NCI-H345 treated with DMSO at 0.1 percent for 48 hours (cell line): Measurements from ENCODE around the gene ARHGDIG.
A peak's percentile ranks its signal among the peaks of the same experiment; 100 is the strongest.
"Not testable (repeated sequence)": the region's sequence is repeated elsewhere in the genome, so short reads cannot be mapped to it uniquely, and the experiment has no call there.

Experiments
- DNase-seq: peaks from one replicate; lab custom pipeline; 2025; ENCODE audit not compliant: unreplicated experiment; lab: John Stamatoyannopoulos, UW

Gene ARHGDIG

GRCh38 chr16:263182-263774, 17.1 kb upstream of the ARHGDIG start:
- DNase-seq: no peak

- DNase-seq: no peak
These were observed 16.4 kb upstream of the ARHGDIG start for GRCh38 chr16:263944-264343.

GRCh38 chr16:264440-264951, 15.9 kb upstream of the ARHGDIG start:
- DNase-seq: no peak

- DNase-seq: no peak
These were observed 15.3 kb upstream of the ARHGDIG start for GRCh38 chr16:265002-265529.

GRCh38 chr16:265711-266110, 14.7 kb upstream of the ARHGDIG start:
- no peak for DNase-seq

GRCh38 chr16:266258-267164, 13.9 kb upstream of the ARHGDIG start:
- DNase-seq: no peak

- not testable (repeated sequence) for DNase-seq
These were observed 12.8 kb upstream of the ARHGDIG start for GRCh38 chr16:267562-267961.

- DNase-seq: peak; percentile 31
These were observed 12.0 kb upstream of the ARHGDIG start for GRCh38 chr16:268141-269053.

GRCh38 chr16:269061-269796, 11.2 kb upstream of the ARHGDIG start:
- no peak for DNase-seq

GRCh38 chr16:270381-271255, 9.8 kb upstream of the ARHGDIG start:
- DNase-seq: no peak

GRCh38 chr16:272633-273546, 7.5 kb upstream of the ARHGDIG start:
- no peak for DNase-seq

- no peak for DNase-seq
These were observed 6.6 kb upstream of the ARHGDIG start for GRCh38 chr16:273547-274421.

- DNase-seq: no peak
These were observed 5.2 kb upstream of the ARHGDIG start for GRCh38 chr16:275041-275641.

GRCh38 chr16:275786-276232, 4.6 kb upstream of the ARHGDIG start, which contains the start of gene RGS11:
RGS11 (minus strand) TSS chr16:275944; CDS start chr16:275911, 33 bp downstream.
- DNase-seq: no peak

GRCh38 chr16:276426-277077, 3.8 kb upstream of the ARHGDIG start:
- no peak for DNase-seq

- no peak for DNase-seq
These were observed 1.5 kb upstream of the ARHGDIG start for GRCh38 chr16:278863-279366.
